Measurements from ENCODE around the gene ZFYVE16. TPM values are rescaled to one million over a fixed set of nuclear protein-coding genes. Genes with fewer than 3 reads are reported as not detected.

The ZFYVE16 gene
- total RNA-seq, 1 experiment from 2014 or later, result 41.2 TPM

- Histone ChIP-seq H3K9me2 (replicated peaks; ENCODE audit: insufficient read depth, low read length) (no peaks in the 10 kb centered on the region), H3K4me3 (ENCODE audit: low read length) (no peak overlapping the region), H3K27me3 (ENCODE audit: low read length) (no peaks in the 10 kb centered on the region), H3K79me2 (ENCODE audit: low read length) (peaks cover 9% of the 10 kb centered on the region), H3K4me2 (ENCODE audit: low read depth, low read length, poor library complexity, severe bottlenecking) (no peak overlapping the region), H3K27ac (ENCODE audit: low read length) (no peak overlapping the region), H3K9me3 (ENCODE audit: low read length) (no peaks in the 10 kb centered on the region), H3K9ac (ENCODE audit: low read length) (no peak overlapping the region), H3K36me3 (ENCODE audit: insufficient read depth, low read length) (no peaks in the 10 kb centered on the region), H3K4me1 (ENCODE audit: low read length) (peaks cover 17% of the 10 kb centered on the region), H2AFZ (ENCODE audit: low read length) (no peak overlapping the region), H4K20me1 (ENCODE audit: insufficient read depth, low read depth, low read length) (no peaks in the 10 kb centered on the region)
- DNase-seq, result no peak
Measured at GRCh38 chr5:80403782-80404181, 4.1 kb upstream of the ZFYVE16 start.

GRCh38 chr5:80406980-80407734 lies 707 bp upstream of the ZFYVE16 start:
- Histone ChIP-seq H3K79me2 (ENCODE audit: low read length) (peaks cover 41% of the 10 kb centered on the region), H2AFZ (ENCODE audit: low read length) (peak overlapping the region; percentile 85; the same call in 1 of the 2 replicates), H3K4me2 (ENCODE audit: low read depth, low read length, poor library complexity, severe bottlenecking) (peak overlapping the region; percentile 77), H3K36me3 (ENCODE audit: insufficient read depth, low read length) (peaks cover 8% of the 10 kb centered on the region; the same call in 1 of the 2 replicates), H3K4me1 (ENCODE audit: low read length) (peaks cover 25% of the 10 kb centered on the region), H4K20me1 (ENCODE audit: insufficient read depth, low read depth, low read length) (no peaks in the 10 kb centered on the region), H3K9me3 (ENCODE audit: low read length) (no peaks in the 10 kb centered on the region), H3K9me2 (replicated peaks; ENCODE audit: insufficient read depth, low read length) (no peaks in the 10 kb centered on the region), H3K9ac (ENCODE audit: low read length) (peak overlapping the region; percentile 93), H3K4me3 (ENCODE audit: low read length) (peak overlapping the region; percentile 96), H3K27me3 (ENCODE audit: low read length) (no peaks in the 10 kb centered on the region), H3K27ac (ENCODE audit: low read length) (peak overlapping the region; percentile 69)
- peak; percentile 47 for DNase-seq

- Histone ChIP-seq H3K9me2 (replicated peaks; ENCODE audit: insufficient read depth, low read length) (no peaks in the 10 kb centered on the region), H3K79me2 (ENCODE audit: low read length) (peaks cover 56% of the 10 kb centered on the region), H3K4me1 (ENCODE audit: low read length) (peaks cover 25% of the 10 kb centered on the region), H3K4me3 (ENCODE audit: low read length) (peak overlapping the region; percentile 96), H3K9ac (ENCODE audit: low read length) (peak overlapping the region; percentile 93), H3K4me2 (ENCODE audit: low read depth, low read length, poor library complexity, severe bottlenecking) (peak overlapping the region; percentile 77), H3K36me3 (ENCODE audit: insufficient read depth, low read length) (peaks cover 8% of the 10 kb centered on the region; the same call in 1 of the 2 replicates), H3K27ac (ENCODE audit: low read length) (peak overlapping the region; percentile 34), H2AFZ (ENCODE audit: low read length) (peak overlapping the region; percentile 73), H3K27me3 (ENCODE audit: low read length) (no peaks in the 10 kb centered on the region), H4K20me1 (ENCODE audit: insufficient read depth, low read depth, low read length) (no peaks in the 10 kb centered on the region), H3K9me3 (ENCODE audit: low read length) (no peaks in the 10 kb centered on the region)
- DNase-seq, result peak; percentile 77
Measured at GRCh38 chr5:80408484-80409366, 861 bp downstream of the ZFYVE16 start.

GRCh38 chr5:80409367-80409966 lies 1.6 kb downstream of the ZFYVE16 start:
- no peak for DNase-seq
- Histone ChIP-seq H3K36me3 (ENCODE audit: insufficient read depth, low read length) (peaks cover 8% of the 10 kb centered on the region; the same call in 1 of the 2 replicates), H3K9ac (ENCODE audit: low read length) (peak overlapping the region; percentile 93), H3K4me2 (ENCODE audit: low read depth, low read length, poor library complexity, severe bottlenecking) (peak overlapping the region; percentile 77), H3K9me2 (replicated peaks; ENCODE audit: insufficient read depth, low read length) (no peaks in the 10 kb centered on the region), H3K9me3 (ENCODE audit: low read length) (no peaks in the 10 kb centered on the region), H3K4me3 (ENCODE audit: low read length) (peak overlapping the region; percentile 96), H3K27ac (ENCODE audit: low read length) (no peak overlapping the region; the same call in 1 of the 2 replicates), H2AFZ (ENCODE audit: low read length) (no peak overlapping the region), H3K79me2 (ENCODE audit: low read length) (peaks cover 63% of the 10 kb centered on the region), H3K27me3 (ENCODE audit: low read length) (no peaks in the 10 kb centered on the region), H3K4me1 (ENCODE audit: low read length) (peaks cover 25% of the 10 kb centered on the region), H4K20me1 (ENCODE audit: insufficient read depth, low read depth, low read length) (no peaks in the 10 kb centered on the region)

GRCh38 chr5:80411589-80412219 lies 3.8 kb downstream of the ZFYVE16 start:
- Histone ChIP-seq H3K9ac (ENCODE audit: low read length) (no peak overlapping the region), H3K9me3 (ENCODE audit: low read length) (no peaks in the 10 kb centered on the region), H3K27ac (ENCODE audit: low read length) (no peak overlapping the region), H3K4me2 (ENCODE audit: low read depth, low read length, poor library complexity, severe bottlenecking) (no peak overlapping the region), H3K79me2 (ENCODE audit: low read length) (peaks cover 83% of the 10 kb centered on the region), H3K27me3 (ENCODE audit: low read length) (no peaks in the 10 kb centered on the region), H4K20me1 (ENCODE audit: insufficient read depth, low read depth, low read length) (no peaks in the 10 kb centered on the region), H3K4me1 (ENCODE audit: low read length) (peaks cover 25% of the 10 kb centered on the region), H2AFZ (ENCODE audit: low read length) (no peak overlapping the region), H3K4me3 (ENCODE audit: low read length) (no peak overlapping the region), H3K9me2 (replicated peaks; ENCODE audit: insufficient read depth, low read length) (no peaks in the 10 kb centered on the region), H3K36me3 (ENCODE audit: insufficient read depth, low read length) (peaks cover 8% of the 10 kb centered on the region; the same call in 1 of the 2 replicates)
- no peak for DNase-seq

GRCh38 chr5:80414113-80414512 lies 6.2 kb downstream of the ZFYVE16 start:
- Histone ChIP-seq H3K4me3 (ENCODE audit: low read length) (no peak overlapping the region), H3K27me3 (ENCODE audit: low read length) (no peaks in the 10 kb centered on the region), H3K9me3 (ENCODE audit: low read length) (no peaks in the 10 kb centered on the region), H3K9me2 (replicated peaks; ENCODE audit: insufficient read depth, low read length) (no peaks in the 10 kb centered on the region), H3K9ac (ENCODE audit: low read length) (no peak overlapping the region), H3K79me2 (ENCODE audit: low read length) (peaks cover 93% of the 10 kb centered on the region), H3K4me2 (ENCODE audit: low read depth, low read length, poor library complexity, severe bottlenecking) (no peak overlapping the region), H3K36me3 (ENCODE audit: insufficient read depth, low read length) (peaks cover 9% of the 10 kb centered on the region; the same call in 1 of the 2 replicates), H4K20me1 (ENCODE audit: insufficient read depth, low read depth, low read length) (no peaks in the 10 kb centered on the region), H3K4me1 (ENCODE audit: low read length) (peaks cover 22% of the 10 kb centered on the region), H2AFZ (ENCODE audit: low read length) (no peak overlapping the region), H3K27ac (ENCODE audit: low read length) (no peak overlapping the region)
- DNase-seq, result no peak

GRCh38 chr5:80417973-80418372 lies 10.1 kb downstream of the ZFYVE16 start:
- H4K20me1 ChIP-seq (ENCODE audit: insufficient read depth, low read depth, low read length), result no peaks in the 10 kb centered on the region
- H3K27me3 ChIP-seq (ENCODE audit: low read length), result no peaks in the 10 kb centered on the region
- DNase-seq, result no peak
- 0 out of 2 replicates have a peak, but pooled peaks cover 2% of the 10 kb centered on the region for H3K36me3 ChIP-seq (ENCODE audit: insufficient read depth, low read length)
- H3K9me2 ChIP-seq (replicated peaks; ENCODE audit: insufficient read depth, low read length), result no peaks in the 10 kb centered on the region
- 0 out of 2 replicates have a peak, but pooled peaks cover 4% of the 10 kb centered on the region for H3K4me1 ChIP-seq (ENCODE audit: low read length)
- H3K79me2 ChIP-seq (ENCODE audit: low read length), result peaks cover 74% of the 10 kb centered on the region
- H3K27ac ChIP-seq (ENCODE audit: low read length), result no peak overlapping the region
- no peak overlapping the region for H3K4me3 ChIP-seq (ENCODE audit: low read length)
- H2AFZ ChIP-seq (ENCODE audit: low read length), result no peak overlapping the region
- no peaks in the 10 kb centered on the region for H3K9me3 ChIP-seq (ENCODE audit: low read length)
- no peak overlapping the region for H3K4me2 ChIP-seq (ENCODE audit: low read depth, low read length, poor library complexity, severe bottlenecking)
- H3K9ac ChIP-seq (ENCODE audit: low read length), result no peak overlapping the region
